H9 (cell line): ENCODE results near the gene FANK1. TPM values are rescaled to one million over a fixed set of nuclear protein-coding genes. Genes with fewer than 3 reads are reported as not detected.

ENCODE experiments used
- DNase-seq: peaks from one replicate; pipeline ENCODE4 v3.0.0-alpha.2; 2017
- H2AFZ ChIP-seq: one replicate; pipeline ENCODE4 v1.6.1; 2013; ENCODE audit warnings: mild to moderate bottlenecking, low read length, control low read depth, moderate library complexity
- H2AK5ac ChIP-seq: 2 replicates; pipeline ENCODE4 v1.6.1; 2013; ENCODE audit warnings: low read length, control low read depth, mixed read lengths; ENCODE audit not compliant: insufficient read length
- H2BK120ac ChIP-seq: one replicate; pipeline ENCODE4 v1.6.1; 2013; ENCODE audit warnings: low read depth, mild to moderate bottlenecking, low read length, control low read depth, inconsistent platforms; ENCODE audit not compliant: poor library complexity, severe bottlenecking
- H2BK12ac ChIP-seq: 2 replicates; pipeline ENCODE4 v1.6.1; 2013; ENCODE audit warnings: low read length, control low read depth, mixed read lengths, low read depth; ENCODE audit not compliant: insufficient read length
- H2BK15ac ChIP-seq: 2 replicates; pipeline ENCODE4 v1.6.1; 2013; ENCODE audit warnings: low read depth, low read length, control low read depth
- H2BK20ac ChIP-seq: one replicate; pipeline ENCODE4 v1.6.1; 2013; ENCODE audit warnings: low read depth, mild to moderate bottlenecking, low read length, control low read depth, inconsistent platforms; ENCODE audit not compliant: poor library complexity, severe bottlenecking
- H2BK5ac ChIP-seq: 2 replicates; pipeline ENCODE4 v1.6.1; 2013; ENCODE audit warnings: low read length, control low read depth, mixed read lengths; ENCODE audit not compliant: insufficient read length
- H3K14ac ChIP-seq: 2 replicates; pipeline ENCODE4 v1.6.1; 2013; ENCODE audit warnings: low read length, control low read depth; ENCODE audit not compliant: insufficient read depth
- H3K18ac ChIP-seq: 2 replicates; pipeline ENCODE4 v1.6.1; 2013; ENCODE audit warnings: low read depth, mild to moderate bottlenecking, mixed read lengths, low read length, control low read depth; ENCODE audit not compliant: insufficient read length
- H3K23ac ChIP-seq: 2 replicates; pipeline ENCODE4 v1.6.1; 2013; ENCODE audit warnings: low read length, control low read depth, mixed read lengths, low read depth; ENCODE audit not compliant: insufficient read length
- H3K23me2 ChIP-seq: 2 replicates; pipeline ENCODE4 v1.6.1; 2013; ENCODE audit warnings: low read depth, mild to moderate bottlenecking, mixed read lengths, low read length, control low read depth; ENCODE audit not compliant: insufficient read length, poor library complexity, severe bottlenecking
- H3K27ac ChIP-seq: 2 replicates; pipeline ENCODE4 v1.5.1; 2013; ENCODE audit warnings: low read length, control low read depth, mixed read lengths, low read depth; ENCODE audit not compliant: insufficient read length
- H3K27me3 ChIP-seq: 2 replicates; pipeline ENCODE4 v1.6.1; 2013; ENCODE audit warnings: low read length, control low read depth, inconsistent platforms; ENCODE audit not compliant: insufficient read depth
- H3K4ac ChIP-seq: 2 replicates; pipeline ENCODE4 v1.6.1; 2013; ENCODE audit warnings: low read depth, mild to moderate bottlenecking, control low read depth, inconsistent platforms, low read length, moderate library complexity
- H3K4me1 ChIP-seq: 2 replicates; pipeline ENCODE4 v1.6.1; 2013; ENCODE audit warnings: low read length, control low read depth, inconsistent platforms; ENCODE audit not compliant: insufficient read depth
- H3K4me2 ChIP-seq: 2 replicates; pipeline ENCODE4 v1.6.1; 2013; ENCODE audit warnings: low read length, control low read depth, mixed read lengths; ENCODE audit not compliant: insufficient read length, insufficient read depth
- H3K56ac ChIP-seq: 2 replicates; pipeline ENCODE4 v1.6.1; 2013; ENCODE audit warnings: low read depth, mild to moderate bottlenecking, mixed read lengths, low read length, control low read depth; ENCODE audit not compliant: insufficient read length
- H3K79me1 ChIP-seq: 2 replicates; pipeline ENCODE4 v1.6.1; 2013; ENCODE audit warnings: low read depth, mild to moderate bottlenecking, moderate library complexity, low read length, control low read depth, inconsistent platforms; ENCODE audit not compliant: insufficient read depth, poor library complexity, severe bottlenecking
- H3K79me2 ChIP-seq: 2 replicates; pipeline ENCODE4 v1.6.1; 2013; ENCODE audit warnings: low read length, control low read depth, inconsistent platforms; ENCODE audit not compliant: insufficient read depth
- H3K9ac ChIP-seq: 2 replicates; pipeline ENCODE4 v1.6.1; 2013; ENCODE audit warnings: low read length, control low read depth, mixed read lengths; ENCODE audit not compliant: insufficient read length; ENCODE audit errors: extremely low read depth
- H3K9me3 ChIP-seq: one replicate; pipeline ENCODE4 v1.6.1; 2013; ENCODE audit warnings: low read depth, low read length, inconsistent platforms; ENCODE audit not compliant: control insufficient read depth
- H3T11ph ChIP-seq: one replicate; pipeline ENCODE4 v1.6.1; 2013; ENCODE audit warnings: mild to moderate bottlenecking, low read length, control low read depth, inconsistent platforms
- H4K20me1 ChIP-seq: one replicate; pipeline ENCODE4 v1.6.1; 2013; ENCODE audit not compliant: control insufficient read depth, insufficient read length, insufficient read depth
- H4K5ac ChIP-seq: 2 replicates; pipeline ENCODE4 v1.6.1; 2013; ENCODE audit warnings: low read depth, mild to moderate bottlenecking, mixed read lengths, low read length, control low read depth; ENCODE audit not compliant: insufficient read length
- H4K8ac ChIP-seq: replicated peaks from 2 replicates; pipeline ENCODE4 v1.6.1; 2013; ENCODE audit warnings: low read length, control low read depth, mixed read lengths, low read depth; ENCODE audit not compliant: insufficient read length
- H4K91ac ChIP-seq: 2 replicates; pipeline ENCODE4 v1.6.1; 2013; ENCODE audit warnings: low read depth, mild to moderate bottlenecking, moderate library complexity, mixed read lengths, low read length, control low read depth; ENCODE audit not compliant: insufficient read length
- H3K27ac Mint-ChIP-seq, 3 experiments: 2 replicates in 2 of 3; 3 replicates in 1 of 3; pipeline ENCODE4 v1.8.0; 2020 to 2021; ENCODE audit warnings: mixed read lengths in 3 of 3, mild to moderate bottlenecking in 1 of 3, moderate library complexity in 1 of 3
- H3K27me3 Mint-ChIP-seq: 2 replicates; pipeline ENCODE4 v1.8.0; 2021; ENCODE audit warnings: low read depth, mild to moderate bottlenecking, moderate library complexity, mixed read lengths
- H3K36me3 Mint-ChIP-seq, 3 experiments: 2 replicates in 2 of 3; 3 replicates in 1 of 3; pipeline ENCODE4 v1.8.0; 2020 to 2021; ENCODE audit warnings: low read depth in 3 of 3, mixed read lengths in 3 of 3; ENCODE audit not compliant: insufficient read depth in 1 of 3
- H3K4me1 Mint-ChIP-seq, 2 experiments: 2 replicates each; pipeline ENCODE4 v1.8.0; 2020; ENCODE audit warnings: mixed read lengths in 2 of 2
- H3K4me3 Mint-ChIP-seq, 2 experiments: 2 replicates in 1 of 2; 3 replicates in 1 of 2; pipeline ENCODE4 v1.8.0; 2020 to 2021; ENCODE audit warnings: mild to moderate bottlenecking in 2 of 2, mixed read lengths in 2 of 2, moderate library complexity in 1 of 2
- H3K9me3 Mint-ChIP-seq, 2 experiments: 2 replicates in 1 of 2; 3 replicates in 1 of 2; pipeline ENCODE4 v1.8.0; 2020; ENCODE audit warnings: mild to moderate bottlenecking in 2 of 2, mixed read lengths in 2 of 2, moderate library complexity in 1 of 2
- CTCF ChIP-seq: fragments of 200-600 bp; sonication (generic); conservative IDR thresholded peaks from 3 replicates; pipeline ENCODE4 v1.8.0; 2021; ENCODE audit warnings: antibody characterized with exemption, mild to moderate bottlenecking
- WGBS: extraction: QIAGEN DNeasy Blood & Tissue Kit; methylation state at CpG from one replicate; pipeline ENCODE4 v1.1.7; 2013; ENCODE audit warnings: missing lambda C conversion rate, low lambda C conversion rate, mixed read lengths; ENCODE audit not compliant: insufficient read length; ENCODE audit errors: extremely low coverage; 5-methylcytosine and 5-hydroxymethylcytosine counted together
- total RNA-seq: library from RNA; stranded (reverse); gene quantifications from 2 replicates; pipeline ENCODE4 v1.2.1, GENCODE V29; 2021

The FANK1 gene
- total RNA-seq, 1 experiment from 2014 or later: 0.68 TPM

DNA sequence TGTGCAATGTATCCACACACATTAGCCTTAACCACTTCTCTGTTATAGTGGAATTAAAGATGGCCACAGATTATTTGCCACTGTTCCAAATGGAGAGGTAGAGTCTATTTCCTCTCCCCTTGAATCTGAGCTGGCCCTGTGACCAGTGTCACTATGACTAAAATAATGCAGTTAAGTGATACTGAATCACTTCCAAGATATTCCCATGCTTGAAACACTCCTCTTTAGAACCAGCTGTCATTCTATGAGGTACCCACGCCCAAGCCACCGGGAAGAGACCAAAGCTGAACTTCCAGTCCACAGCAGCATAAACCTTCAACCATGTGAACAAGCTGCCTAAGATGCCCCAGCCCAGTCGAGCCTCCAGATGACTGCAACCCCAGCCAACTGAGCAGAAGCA, 13.2 kb upstream of the FANK1 start:
- Histone ChIP-seq H4K5ac (no peak overlapping the region), H3K27me3 (no peaks in the 10 kb centered on the region), H3K18ac (no peak overlapping the region), H3K56ac (no peak overlapping the region), H3T11ph (no peak overlapping the region), H2BK15ac (no peak overlapping the region), H2BK120ac (no peak overlapping the region), H2BK12ac (no peak overlapping the region), H3K27ac (no peak overlapping the region), H3K9ac (no peak overlapping the region), H3K9me3 (no peaks in the 10 kb centered on the region), H3K79me2 (no peaks in the 10 kb centered on the region), H3K23me2 (peaks cover 2% of the 10 kb centered on the region), H4K20me1 (no peaks in the 10 kb centered on the region), H3K4me2 (no peak overlapping the region), H4K8ac (no peak overlapping the region), H2BK20ac (no peak overlapping the region), H2AFZ (no peak overlapping the region), H3K79me1 (no peaks in the 10 kb centered on the region), H2BK5ac (no peak overlapping the region), H3K4ac (no peak overlapping the region), H3K4me1 (peaks cover 7% of the 10 kb centered on the region), H4K91ac (no peak overlapping the region), H3K23ac (no peak overlapping the region), H3K14ac (no peak overlapping the region), H2AK5ac (no peak overlapping the region)
- no CpG with 5 or more reads among the region's 3 CpGs for WGBS
- DNase-seq: no peak
- TF ChIP-seq CTCF: no peak
- H3K4me3 Mint-ChIP-seq: no peak overlapping the region
- peaks cover 27 to 28% of the 10 kb centered on the region in 2 experiments for H3K4me1 Mint-ChIP-seq
- peaks cover 15 to 19% (median 17%) of the 10 kb centered on the region in 3 experiments for H3K36me3 Mint-ChIP-seq
- peaks cover 9% of the 10 kb centered on the region for H3K27me3 Mint-ChIP-seq
- no peak overlapping the region for H3K27ac Mint-ChIP-seq
- H3K9me3 Mint-ChIP-seq: peaks cover 2 to 5% of the 10 kb centered on the region in 2 experiments; a peak in 3 of 5 replicates
